Right cardiac atrium (tissue), 5 donors: ENCODE results near the gene ZNF490. TPM values are rescaled to one million over a fixed set of nuclear protein-coding genes. Genes with fewer than 3 reads are reported as not detected.
A peak's percentile ranks its signal among the peaks of the same experiment; 100 is the strongest.

Source experiments
- ATAC-seq, 2 donors: fragments of 200-7000 bp; cut with Tn5 transposase; one replicate each; pipeline versions ENCODE4 v1.8.0 to v1.9.1; 2020; ENCODE audit warnings: moderate library complexity in 2 of 2, mild to moderate bottlenecking in 1 of 2
- DNase-seq, 3 donors: peaks; one replicate each; pipeline ENCODE4 v3.0.0-alpha.2; 2020
- H3K27ac ChIP-seq: one replicate; pipeline ENCODE4 v1.5.1; 2013; ENCODE audit warnings: mild to moderate bottlenecking, low read length, control low read depth, moderate library complexity
- H3K27me3 ChIP-seq: one replicate; pipeline ENCODE4 v1.6.1; 2013; ENCODE audit not compliant: control insufficient read depth, insufficient read depth
- H3K4me1 ChIP-seq: one replicate; pipeline ENCODE4 v1.6.1; 2013; ENCODE audit warnings: low read length; ENCODE audit not compliant: control insufficient read depth, insufficient read depth
- H3K4me3 ChIP-seq: one replicate; pipeline ENCODE4 v1.5.1; 2013; ENCODE audit warnings: low read length, control low read depth
- H3K9me3 ChIP-seq: one replicate; pipeline ENCODE4 v1.6.1; 2013; ENCODE audit warnings: low read length; ENCODE audit not compliant: control insufficient read depth
- WGBS: extraction: QIAGEN DNeasy Blood & Tissue Kit; methylation state at CpG from one replicate; pipeline ENCODE4 v1.1.7; 2013; 5-methylcytosine and 5-hydroxymethylcytosine counted together
- intact Hi-C, 4 donors: fragments of 100-400 bp; cut with DNase I; formaldehyde crosslinking; loops; one replicate each; pipeline versions ENCODE4 v1.11.0 to v1.14.0; 2022 to 2023
- long read RNA-seq, 4 donors: library from polyadenylated mRNA; unstranded; transcript quantifications; one replicate each; pipeline ENCODE4 v2.0.0, GENCODE V29; 2020 to 2021
- polyA plus RNA-seq: library from polyadenylated mRNA; stranded (reverse); fragments of 200-250 nt; gene quantifications from one replicate; pipeline ENCODE4 v1.2.3, GENCODE V29; 2013
- total RNA-seq, 4 donors: library from RNA; stranded (reverse); fragmentation: NEBNext Ultra II Directional; extraction: Animal tissue kit (Norgen Biotek cat#: 25700); gene quantifications; one replicate each; pipeline ENCODE4 v1.2.1, GENCODE V29; 2021
- donor health status: healthy with polysubstance abuse.
- donor health status: DM: no; HTN: yes; CAD: no.
- donor health status: DM: no; HTN: no; CAD: no.
- donor health status: DM: no; HTN: yes; CAD: no; lungs with severe emphysema.
- donor health status: DM: yes; HTN: yes; CAD: no.

ZNF490 gene
- total RNA-seq (1 to 10 TPM; 4.9 to 7.1 (median 6.0) TPM), polyA plus RNA-seq (0.86 TPM)
- long read RNA-seq, donor 1, full-length matches to known transcripts = 3 of 9 reads
- long read RNA-seq, donor 1, partial matches to known transcripts = 0 of 9 reads
- long read RNA-seq, donor 1, other reads (novel, unspliced or antisense) = 6 of 9 reads
- long read RNA-seq, donor 2, full-length matches to known transcripts = 1 of 1 reads
- long read RNA-seq, donor 2, partial matches to known transcripts = 0 of 1 reads
- long read RNA-seq, donor 2, other reads (novel, unspliced or antisense) = 0 of 1 reads
- long read RNA-seq, donor 3, full-length matches to known transcripts = 6 of 8 reads
- long read RNA-seq, donor 3, partial matches to known transcripts = 0 of 8 reads
- long read RNA-seq, donor 3, other reads (novel, unspliced or antisense) = 2 of 8 reads
- long read RNA-seq, donor 4, partial matches to known transcripts = 0 of 3 reads
- long read RNA-seq, donor 4, other reads (novel, unspliced or antisense) = 3 of 3 reads

DNA sequence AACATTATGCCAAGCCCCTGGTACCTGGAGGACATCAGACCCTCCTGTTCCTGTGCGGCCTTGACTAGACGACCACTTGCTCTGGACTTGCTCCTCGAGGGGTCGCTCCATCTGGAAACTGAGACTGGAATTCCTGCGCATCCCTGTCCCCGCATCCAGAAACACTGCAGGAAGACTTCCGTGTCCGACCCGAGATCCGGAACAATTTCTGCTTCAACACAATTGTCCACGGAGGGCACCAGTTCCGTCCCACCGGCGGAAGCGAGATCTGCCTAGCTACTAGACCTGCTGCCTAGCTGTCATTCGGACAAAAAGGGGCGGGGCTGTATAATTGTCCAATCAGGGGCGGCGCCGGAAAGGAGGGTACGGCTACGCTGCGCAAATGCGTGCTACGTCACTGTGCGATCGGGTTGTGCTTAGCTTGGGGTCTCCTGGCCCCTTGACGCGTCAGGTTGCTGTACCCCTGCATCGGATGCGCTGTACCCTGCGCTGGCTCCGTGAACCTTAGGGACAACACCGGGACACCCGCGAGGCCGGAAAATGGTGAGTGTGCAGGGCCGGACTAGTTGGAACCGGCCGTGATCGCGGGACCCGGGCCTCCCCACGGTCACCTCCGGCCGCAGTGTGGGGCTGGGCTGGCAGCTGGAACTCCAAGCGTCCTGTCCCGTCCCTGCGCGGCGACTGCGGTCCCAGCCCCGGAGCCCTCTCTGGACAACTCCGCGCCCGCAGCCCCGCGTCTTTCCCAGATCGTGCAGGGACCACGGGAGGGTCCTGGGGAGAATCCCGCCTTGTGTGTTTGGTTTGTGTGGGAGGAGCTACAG, at the start of gene ZNF490, which contains the start of gene ZNF791:
Gene ZNF490, minus strand, starts transcription at position 274 of the 821 bp plus-strand sequence. Its CDS starts 133 bp downstream, at position 141.
Gene ZNF791, plus strand, starts transcription at position 381 of the 821 bp plus-strand sequence. Its CDS starts 160 bp downstream, at position 541.
- Histone ChIP-seq H3K27ac (peak within 1 kb of the TSS; percentile 95), H3K4me1 (no peaks in the 10 kb centered on the region), H3K27me3 (no peaks in the 10 kb centered on the region), H3K4me3 (peak within 1 kb of the TSS; percentile 65), H3K9me3 (no peaks in the 10 kb centered on the region)
- WGBS = under 1% methylated on average over 61 of the region's 61 CpGs
- intact Hi-C loops = no loop called here
- ATAC-seq (peak; percentile 99 to 100), DNase-seq (peak; percentile 98 to 99 (median 99))

DNA sequence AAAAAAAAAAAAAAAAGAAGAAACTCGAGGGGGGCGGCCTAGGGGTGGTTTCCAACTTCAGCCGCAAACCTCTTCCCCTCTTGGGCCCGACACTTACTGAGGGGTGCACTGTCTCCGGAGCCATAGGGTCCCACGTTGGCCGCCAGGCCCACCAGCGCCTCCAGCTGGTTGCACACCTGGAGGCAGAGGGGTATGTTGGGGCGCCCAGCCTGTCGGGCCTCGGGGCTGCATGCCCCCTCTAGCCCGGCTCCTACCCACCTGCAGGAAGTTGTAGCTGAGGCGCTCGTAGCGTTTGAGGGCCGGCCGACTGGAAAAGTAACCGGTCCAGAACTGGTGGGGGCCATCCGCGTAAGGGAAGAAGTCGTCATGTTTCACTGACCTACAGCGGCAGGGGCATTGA, 47.4 kb upstream of the ZNF490 start:
- intact Hi-C loops = no loop called here
- ATAC-seq (peak in 1 of 2 donors; percentile 25), DNase-seq (peak in 1 of 3 donors; percentile 45)
- H3K9me3 ChIP-seq = no peaks in the 10 kb centered on the region
- H3K4me3 ChIP-seq = no peak overlapping the region
- 97% methylated on average over 22 of the region's 22 CpGs for WGBS
- no peaks in the 10 kb centered on the region for H3K27me3 ChIP-seq
- no peaks in the 10 kb centered on the region for H3K4me1 ChIP-seq
- H3K27ac ChIP-seq = no peak overlapping the region

DNA sequence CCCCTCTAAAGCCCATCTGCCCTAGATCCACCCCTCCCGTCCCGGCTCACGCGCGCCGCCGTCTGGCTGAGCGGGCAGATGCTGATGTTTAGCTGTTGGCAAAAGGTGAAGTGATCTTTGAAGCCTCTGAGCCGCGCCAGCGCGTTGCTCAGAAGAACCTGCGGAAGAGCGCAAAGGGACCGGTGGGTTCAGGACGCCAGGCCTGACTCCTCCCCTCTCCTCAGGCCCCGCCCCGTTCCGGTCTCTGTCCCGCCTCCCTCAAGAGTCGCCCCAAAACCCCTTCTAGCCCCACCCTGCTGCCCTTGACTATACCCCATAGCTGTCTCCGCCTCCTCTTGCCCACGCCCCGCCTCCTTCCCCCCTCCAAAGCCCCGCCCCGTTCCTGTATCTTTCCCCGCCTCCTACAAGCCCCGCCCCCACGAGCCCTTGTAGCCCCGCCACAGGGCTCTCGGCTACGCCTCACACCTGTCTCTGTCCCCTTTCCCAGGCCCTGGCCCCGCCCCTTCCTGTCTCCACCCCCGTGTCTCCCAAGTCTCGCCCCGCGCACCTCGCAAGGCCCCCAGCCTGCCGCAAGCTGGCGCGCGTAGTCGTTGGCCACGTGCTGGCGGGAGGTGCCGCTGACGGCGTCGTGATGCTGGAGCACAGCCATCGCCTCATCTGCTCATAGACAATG, 46.4 kb upstream of the ZNF490 start:
- 58% methylated on average over 50 of the region's 50 CpGs for WGBS
- ATAC-seq (peak; percentile 40 to 56), DNase-seq (peak in 1 of 3 donors; percentile 71)
- H3K4me3 ChIP-seq = no peak overlapping the region
- no peaks in the 10 kb centered on the region for H3K9me3 ChIP-seq
- H3K27me3 ChIP-seq = no peaks in the 10 kb centered on the region
- H3K4me1 ChIP-seq = no peaks in the 10 kb centered on the region
- intact Hi-C loops = no loop called here
- no peak overlapping the region for H3K27ac ChIP-seq

DNA sequence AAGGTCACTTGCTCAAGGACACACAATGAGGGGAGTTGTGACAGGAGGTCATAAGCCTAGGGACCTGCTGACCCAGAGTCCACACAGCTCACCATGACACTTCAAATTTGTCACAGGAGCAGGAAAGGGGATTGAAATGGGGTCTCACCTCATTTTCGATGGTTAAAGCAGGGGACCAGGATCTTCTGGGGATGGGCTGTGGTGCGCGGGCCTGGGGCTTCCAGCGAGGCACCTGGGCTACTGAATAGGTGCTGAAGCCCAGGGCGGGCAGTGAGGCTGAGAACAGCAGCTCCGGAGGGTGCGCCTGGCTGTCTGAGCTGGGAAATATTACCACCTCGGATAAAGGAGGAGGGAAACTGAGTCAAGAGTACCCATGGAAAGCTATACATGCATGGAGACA, 44.9 kb upstream of the ZNF490 start:
- DNase-seq = no peak
- Histone ChIP-seq H3K27ac (no peak overlapping the region), H3K27me3 (no peaks in the 10 kb centered on the region), H3K4me1 (no peaks in the 10 kb centered on the region), H3K9me3 (no peaks in the 10 kb centered on the region), H3K4me3 (no peak overlapping the region)
- 94% methylated on average over 8 of the region's 8 CpGs for WGBS
- intact Hi-C loops = no loop called here
- no peak for ATAC-seq

DNA sequence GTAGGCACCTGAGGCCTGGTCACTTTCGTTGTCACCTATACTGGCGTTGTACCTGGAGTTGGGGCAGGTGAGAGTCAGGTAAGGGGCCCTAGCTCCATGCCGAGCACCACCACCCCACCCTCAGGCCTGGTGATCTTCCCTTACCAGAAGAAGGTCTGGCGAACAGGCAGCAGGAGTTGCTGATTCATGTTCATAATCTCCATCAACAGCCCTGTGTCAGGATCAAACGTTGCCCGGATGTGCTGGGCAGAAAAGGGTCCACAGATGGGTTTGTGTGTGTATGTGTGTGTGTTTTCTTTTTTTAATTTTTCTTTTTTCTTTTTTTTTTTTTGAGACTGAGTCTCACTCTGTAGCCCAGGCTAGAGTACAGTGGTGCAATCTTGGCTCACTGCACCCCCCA, 41.6 kb upstream of the ZNF490 start:
- Histone ChIP-seq H3K4me3 (no peak overlapping the region), H3K4me1 (peaks cover 4% of the 10 kb centered on the region), H3K27me3 (no peaks in the 10 kb centered on the region), H3K9me3 (no peaks in the 10 kb centered on the region), H3K27ac (no peak overlapping the region)
- DNase-seq (no peak), ATAC-seq (no peak)
- intact Hi-C loops = no loop called here
- WGBS = 93% methylated on average over 6 of the region's 6 CpGs

DNA sequence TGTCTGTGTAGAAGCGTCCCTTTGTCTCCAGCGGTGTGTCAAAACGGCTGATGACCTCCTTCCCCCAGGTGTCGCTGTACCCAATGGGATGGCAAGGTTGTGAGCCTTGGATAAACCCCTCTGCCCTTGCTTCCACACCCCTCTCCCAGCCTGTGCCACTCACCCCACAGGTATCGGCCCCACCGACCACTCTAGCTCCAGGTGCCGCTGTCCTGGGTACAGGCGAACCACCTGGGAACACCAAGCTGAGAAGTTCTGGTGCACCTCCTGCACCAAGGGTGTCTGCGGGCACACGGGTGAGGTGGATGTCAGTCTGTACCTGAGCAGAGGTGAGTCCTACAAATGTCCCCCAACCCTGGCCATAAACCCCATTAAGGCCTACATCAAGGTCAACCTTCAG, 39.3 kb upstream of the ZNF490 start:
- no peak for ATAC-seq
- intact Hi-C loops = no loop called here
- H3K9me3 ChIP-seq = no peaks in the 10 kb centered on the region
- no peak overlapping the region for H3K27ac ChIP-seq
- DNase-seq = no peak
- WGBS = 96% methylated on average over 10 of the region's 10 CpGs
- H3K27me3 ChIP-seq = no peaks in the 10 kb centered on the region
- H3K4me3 ChIP-seq = no peak overlapping the region
- H3K4me1 ChIP-seq = peaks cover 4% of the 10 kb centered on the region

DNA sequence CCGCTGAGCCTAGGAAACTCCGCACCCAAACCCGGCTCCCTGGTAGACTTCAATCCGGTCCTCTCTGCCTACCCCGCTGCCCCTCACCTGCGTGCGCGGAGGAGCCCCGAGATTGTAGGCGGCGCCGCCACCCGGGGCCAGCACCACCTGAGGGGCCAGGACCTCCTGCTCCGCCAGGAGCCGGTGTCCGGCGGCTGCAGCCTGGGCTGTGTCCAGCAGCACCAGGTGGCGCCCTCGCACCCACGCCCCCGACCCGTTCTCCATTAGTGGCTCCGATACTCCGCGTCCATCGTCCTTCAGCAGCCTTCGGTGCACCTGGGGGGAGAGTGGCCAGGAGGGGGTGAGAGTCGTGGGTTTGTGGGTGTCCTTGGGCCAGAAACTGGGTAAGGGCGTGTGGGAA, 37.5 kb upstream of the ZNF490 start:
- Histone ChIP-seq H3K27me3 (no peaks in the 10 kb centered on the region), H3K4me3 (peak overlapping the region; percentile 36), H3K27ac (no peak overlapping the region), H3K9me3 (no peaks in the 10 kb centered on the region), H3K4me1 (peaks cover 4% of the 10 kb centered on the region)
- 11% methylated on average over 29 of the region's 29 CpGs for WGBS
- intact Hi-C loops = no loop called here
- ATAC-seq = peak; percentile 49 to 60
- peak in 1 of 3 donors; percentile 68 for DNase-seq

DNA sequence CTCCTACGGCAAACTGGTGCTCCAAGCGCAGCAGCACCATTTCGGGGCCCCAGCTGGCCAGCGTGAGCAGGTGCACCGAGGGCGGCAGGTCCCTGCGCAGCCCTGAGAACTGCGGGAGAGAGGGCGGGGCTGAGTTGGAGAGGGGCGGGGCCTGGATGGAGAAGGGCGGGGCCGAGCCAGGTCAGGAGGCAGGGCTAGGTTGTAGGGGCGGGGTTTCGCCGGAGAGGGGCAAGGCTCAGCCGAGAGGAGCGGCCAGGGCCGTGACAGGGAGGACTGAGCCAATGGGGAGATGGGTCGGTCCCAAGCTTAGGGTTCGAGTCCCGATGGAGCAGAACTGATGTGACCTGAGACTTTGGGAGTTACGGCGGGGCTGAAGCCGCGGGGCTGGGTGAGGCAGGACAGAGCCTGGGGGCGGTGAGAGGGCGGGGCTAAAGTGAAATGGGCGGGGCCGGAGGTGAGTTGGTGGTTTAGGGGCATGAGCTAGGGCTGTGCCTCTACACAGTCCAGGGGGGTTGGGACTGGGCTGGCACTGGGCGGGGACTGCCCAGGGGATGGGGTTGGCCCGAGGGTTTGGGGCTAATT, 37.0 kb upstream of the ZNF490 start:
- DNase-seq = peak; percentile 78 to 89 (median 83)
- Histone ChIP-seq H3K4me3 (peak overlapping the region; percentile 36), H3K27ac (no peak overlapping the region)

DNA sequence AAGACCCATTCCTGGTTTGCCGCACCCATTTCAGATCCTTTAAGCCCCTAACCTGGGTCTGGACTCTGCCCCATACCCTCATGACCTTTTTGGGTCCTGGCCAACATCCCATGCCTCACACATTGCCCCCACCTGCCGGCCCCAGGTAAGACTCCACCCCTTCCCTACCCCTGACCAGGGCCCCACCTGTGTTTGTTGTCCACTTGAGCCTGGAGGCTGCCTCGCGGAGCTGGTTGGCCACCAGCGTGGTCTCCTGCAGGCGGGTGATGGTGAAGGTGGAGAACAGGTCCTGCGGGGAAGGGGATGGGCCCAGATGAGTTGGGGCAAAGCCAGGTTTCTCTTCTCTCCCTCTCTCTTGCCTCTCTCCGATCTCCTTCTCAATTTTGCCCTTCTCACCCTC, 36.4 kb upstream of the ZNF490 start:
- no peaks in the 10 kb centered on the region for H3K9me3 ChIP-seq
- intact Hi-C loops = no loop called here
- ATAC-seq = no peak
- no peaks in the 10 kb centered on the region for H3K27me3 ChIP-seq
- peaks cover 4% of the 10 kb centered on the region for H3K4me1 ChIP-seq
- no peak overlapping the region for H3K27ac ChIP-seq
- 81% methylated on average over 8 of the region's 8 CpGs for WGBS
- DNase-seq = no peak
- H3K4me3 ChIP-seq = no peak overlapping the region

More for the DNA sequence above, 37.0 kb upstream of the ZNF490 start:
- Histone ChIP-seq H3K9me3 (no peaks in the 10 kb centered on the region), H3K4me1 (peaks cover 4% of the 10 kb centered on the region), H3K27me3 (no peaks in the 10 kb centered on the region)
- ATAC-seq = peak; percentile 87 to 95
- intact Hi-C loops = no loop called here
- 12% methylated on average over 31 of the region's 31 CpGs for WGBS

DNA sequence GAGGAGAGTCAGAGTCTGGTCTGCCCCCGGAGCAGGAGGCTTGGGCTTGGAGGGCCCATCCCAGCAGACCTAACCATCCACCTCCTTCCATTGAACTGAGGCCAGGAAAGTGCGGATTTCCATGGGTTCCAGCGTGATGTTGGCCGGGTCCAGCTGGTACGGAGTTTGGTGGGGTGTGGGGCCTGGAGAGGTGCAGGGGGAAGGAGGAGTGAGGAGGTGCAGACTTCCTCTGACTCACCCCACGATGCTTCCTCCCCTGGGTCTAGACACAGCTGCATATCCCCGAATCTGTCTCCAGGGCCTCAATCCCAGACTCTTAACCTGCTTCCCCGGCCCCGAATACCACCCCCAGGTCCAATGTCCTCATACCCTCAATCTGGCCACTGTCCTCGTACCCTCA, 35.9 kb upstream of the ZNF490 start:
- Histone ChIP-seq H3K9me3 (no peaks in the 10 kb centered on the region), H3K4me3 (no peak overlapping the region), H3K27ac (no peak overlapping the region), H3K27me3 (no peaks in the 10 kb centered on the region), H3K4me1 (peaks cover 4% of the 10 kb centered on the region)
- 83% methylated on average over 10 of the region's 10 CpGs for WGBS
- intact Hi-C loops = no loop called here
- DNase-seq = no peak
- no peak for ATAC-seq
